ENCODE results near the gene NELL2.

The NELL2 gene

GRCh38 chr12:44584625-44585024 lies 291.5 kb downstream of the NELL2 start:
- ChIA-PET POLR2A (no interaction called here), CTCF (no interaction called here)
- TF ChIP-seq, protein P1, sequence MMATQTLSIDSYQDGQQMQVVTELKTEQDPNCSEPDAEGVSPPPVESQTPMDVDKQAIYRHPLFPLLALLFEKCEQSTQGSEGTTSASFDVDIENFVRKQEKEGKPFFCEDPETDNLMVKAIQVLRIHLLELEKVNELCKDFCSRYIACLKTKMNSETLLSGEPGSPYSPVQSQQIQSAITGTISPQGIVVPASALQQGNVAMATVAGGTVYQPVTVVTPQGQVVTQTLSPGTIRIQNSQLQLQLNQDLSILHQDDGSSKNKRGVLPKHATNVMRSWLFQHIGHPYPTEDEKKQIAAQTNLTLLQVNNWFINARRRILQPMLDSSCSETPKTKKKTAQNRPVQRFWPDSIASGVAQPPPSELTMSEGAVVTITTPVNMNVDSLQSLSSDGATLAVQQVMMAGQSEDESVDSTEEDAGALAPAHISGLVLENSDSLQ (IDR thresholded peaks at IDR 0.05): no peak
- TF ChIP-seq ZNF384 (IDR thresholded peaks at IDR 0.05) (no peak), FOXK2 (IDR thresholded peaks at IDR 0.05) (no peak), NFRKB (IDR thresholded peaks at IDR 0.05) (no peak), SUZ12 (IDR thresholded peaks at IDR 0.05) (no peak), BHLHE40 (IDR thresholded peaks at IDR 0.05; ENCODE audit: borderline replicate concordance) (no peak), ELF4 (IDR thresholded peaks at IDR 0.05) (no peak), ARNT (IDR thresholded peaks at IDR 0.05) (no peak), CTBP1 (IDR thresholded peaks at IDR 0.05; ENCODE audit: borderline replicate concordance) (no peak), TARDBP (IDR thresholded peaks at IDR 0.05) (no peak), L3MBTL2 (conservative IDR thresholded peaks at IDR 0.05) (no peak), FOXA1 (IDR thresholded peaks at IDR 0.05) (no peak)
- DNase-seq (ENCODE audit: extremely low spot score): no peak

- ChIA-PET POLR2A (no interaction called here), CTCF (no interaction called here)
- no peak for DNase-seq (ENCODE audit: extremely low spot score)
- no peak for TF ChIP-seq FOXM1 (IDR thresholded peaks at IDR 0.05; ENCODE audit: borderline replicate concordance)
- no peak for TF ChIP-seq ZNF384 (IDR thresholded peaks at IDR 0.05)
- TF ChIP-seq FOXA1 (IDR thresholded peaks at IDR 0.05): no peak
- TF ChIP-seq HDGF (IDR thresholded peaks at IDR 0.05; ENCODE audit: borderline replicate concordance): no peak
These were observed 293.6 kb downstream of the NELL2 start for GRCh38 chr12:44582521-44582920.

- TF ChIP-seq ELF4 (IDR thresholded peaks at IDR 0.05): no peak
- TF ChIP-seq, protein P1 (IDR thresholded peaks at IDR 0.05): no peak
- no peak for TF ChIP-seq ZNF384 (IDR thresholded peaks at IDR 0.05)
- TF ChIP-seq ARNT (IDR thresholded peaks at IDR 0.05): no peak
- no peak for TF ChIP-seq FOXK2 (IDR thresholded peaks at IDR 0.05)
- TF ChIP-seq NFRKB (IDR thresholded peaks at IDR 0.05): no peak
- no peak for TF ChIP-seq BHLHE40 (IDR thresholded peaks at IDR 0.05; ENCODE audit: borderline replicate concordance)
- TF ChIP-seq FOXM1 (IDR thresholded peaks at IDR 0.05; ENCODE audit: borderline replicate concordance): no peak
- TF ChIP-seq SUZ12 (IDR thresholded peaks at IDR 0.05): no peak
- no peak for TF ChIP-seq SP1 (IDR thresholded peaks at IDR 0.05)
- no peak for TF ChIP-seq HDGF (IDR thresholded peaks at IDR 0.05; ENCODE audit: borderline replicate concordance)
- no peak for TF ChIP-seq CTBP1 (IDR thresholded peaks at IDR 0.05; ENCODE audit: borderline replicate concordance)
- TF ChIP-seq FOXA1 (IDR thresholded peaks at IDR 0.05): no peak
- no peak for TF ChIP-seq TARDBP (IDR thresholded peaks at IDR 0.05)
- TF ChIP-seq L3MBTL2 (conservative IDR thresholded peaks at IDR 0.05): no peak
- POLR2A ChIA-PET: no interaction called here
- CTCF ChIA-PET: no interaction called here
- no peak for DNase-seq (ENCODE audit: extremely low spot score)
These were observed 294.4 kb downstream of the NELL2 start for GRCh38 chr12:44581642-44582242.

GRCh38 chr12:44574586-44574985 lies 301.5 kb downstream of the NELL2 start:
- CTCF ChIA-PET: no interaction called here
- POLR2A ChIA-PET: no interaction called here

GRCh38 chr12:44573723-44574122 lies 302.4 kb downstream of the NELL2 start:
- CTCF ChIA-PET: no interaction called here
- DNase-seq (ENCODE audit: extremely low spot score): no peak
- TF ChIP-seq NFRKB (IDR thresholded peaks at IDR 0.05) (no peak), HDGF (IDR thresholded peaks at IDR 0.05; ENCODE audit: borderline replicate concordance) (no peak), SP1 (IDR thresholded peaks at IDR 0.05) (no peak), FOXA1 (IDR thresholded peaks at IDR 0.05) (no peak), ZNF384 (IDR thresholded peaks at IDR 0.05) (no peak), ELF4 (IDR thresholded peaks at IDR 0.05) (no peak), SUZ12 (IDR thresholded peaks at IDR 0.05) (no peak), CTBP1 (IDR thresholded peaks at IDR 0.05; ENCODE audit: borderline replicate concordance) (no peak), BHLHE40 (IDR thresholded peaks at IDR 0.05; ENCODE audit: borderline replicate concordance) (no peak), FOXK2 (IDR thresholded peaks at IDR 0.05) (no peak), ARNT (IDR thresholded peaks at IDR 0.05) (no peak), L3MBTL2 (conservative IDR thresholded peaks at IDR 0.05) (no peak), FOXM1 (IDR thresholded peaks at IDR 0.05; ENCODE audit: borderline replicate concordance) (no peak), TARDBP (IDR thresholded peaks at IDR 0.05) (no peak), LEF1 (IDR thresholded peaks at IDR 0.05; ENCODE audit: borderline replicate concordance) (no peak)
- TF ChIP-seq, protein P1 (IDR thresholded peaks at IDR 0.05): no peak
- POLR2A ChIA-PET: no interaction called here

More at GRCh38 chr12:44574586-44574985, 301.5 kb downstream of the NELL2 start:
- DNase-seq (ENCODE audit: extremely low spot score): no peak
- TF ChIP-seq L3MBTL2 (conservative IDR thresholded peaks at IDR 0.05): no peak
- TF ChIP-seq HDGF (IDR thresholded peaks at IDR 0.05; ENCODE audit: borderline replicate concordance): no peak
- TF ChIP-seq ARNT (IDR thresholded peaks at IDR 0.05): no peak
- no peak for TF ChIP-seq NFRKB (IDR thresholded peaks at IDR 0.05)
- TF ChIP-seq ELF4 (IDR thresholded peaks at IDR 0.05): no peak
- no peak for TF ChIP-seq SP1 (IDR thresholded peaks at IDR 0.05)
- no peak for TF ChIP-seq CTBP1 (IDR thresholded peaks at IDR 0.05; ENCODE audit: borderline replicate concordance)
- TF ChIP-seq BHLHE40 (IDR thresholded peaks at IDR 0.05; ENCODE audit: borderline replicate concordance): no peak
- TF ChIP-seq FOXA1 (IDR thresholded peaks at IDR 0.05): no peak
- no peak for TF ChIP-seq TARDBP (IDR thresholded peaks at IDR 0.05)
- TF ChIP-seq SUZ12 (IDR thresholded peaks at IDR 0.05): no peak
- no peak for TF ChIP-seq FOXK2 (IDR thresholded peaks at IDR 0.05)

DNA sequence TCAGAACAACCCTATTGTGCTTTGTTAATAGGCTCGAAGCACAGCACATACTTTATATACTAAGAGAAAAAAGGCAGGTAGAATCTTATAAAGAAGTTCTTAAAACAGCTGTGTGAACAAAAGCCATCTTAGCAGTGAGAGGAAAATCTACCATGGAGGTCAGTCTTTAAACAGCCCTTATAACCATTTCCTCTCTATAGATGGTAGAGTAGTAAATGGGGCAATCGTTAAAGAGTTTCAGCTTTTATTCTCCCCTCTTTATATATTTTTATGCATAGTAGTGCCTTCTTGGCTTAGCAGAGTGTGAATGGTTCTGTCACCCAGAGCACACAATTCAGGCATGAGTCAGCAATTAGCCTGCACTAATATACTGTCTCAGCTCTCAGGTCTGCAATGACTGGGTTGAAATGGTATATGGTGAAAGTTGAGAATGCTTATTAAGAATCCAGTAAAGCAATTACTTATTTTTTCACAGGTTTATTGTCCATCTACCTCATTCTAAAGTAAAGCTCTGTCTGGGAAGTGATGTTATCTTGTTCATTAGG lies 305.0 kb downstream of the NELL2 start:
- DNase-seq (ENCODE audit: extremely low spot score): no peak
- ChIA-PET CTCF (no interaction called here), POLR2A (no interaction called here)
- TF ChIP-seq SP1 (IDR thresholded peaks at IDR 0.05) (no peak), ELF4 (IDR thresholded peaks at IDR 0.05) (no peak), ARNT (IDR thresholded peaks at IDR 0.05) (no peak), LEF1 (IDR thresholded peaks at IDR 0.05; ENCODE audit: borderline replicate concordance) (no peak), HDGF (IDR thresholded peaks at IDR 0.05; ENCODE audit: borderline replicate concordance) (no peak), BHLHE40 (IDR thresholded peaks at IDR 0.05; ENCODE audit: borderline replicate concordance) (no peak), CTBP1 (IDR thresholded peaks at IDR 0.05; ENCODE audit: borderline replicate concordance) (no peak), FOXM1 (IDR thresholded peaks at IDR 0.05; ENCODE audit: borderline replicate concordance) (no peak), FOXA1 (IDR thresholded peaks at IDR 0.05) (no peak), FOXK2 (IDR thresholded peaks at IDR 0.05) (no peak), TARDBP (IDR thresholded peaks at IDR 0.05) (no peak), SUZ12 (IDR thresholded peaks at IDR 0.05) (no peak)

Data from HEK293T (cell line).